NCI-H1092 treated with DMSO at 0.1 percent for 48 hours (cell line): Measurements from ENCODE around the gene DLGAP3.
"Not testable (repeated sequence)": the region's sequence is repeated elsewhere in the genome, so short reads cannot be mapped to it uniquely, and the experiment has no call there.

Experiments used
- DNase-seq: peaks from one replicate; lab custom pipeline; 2025; lab: John Stamatoyannopoulos, UW

Gene DLGAP3, protein sequence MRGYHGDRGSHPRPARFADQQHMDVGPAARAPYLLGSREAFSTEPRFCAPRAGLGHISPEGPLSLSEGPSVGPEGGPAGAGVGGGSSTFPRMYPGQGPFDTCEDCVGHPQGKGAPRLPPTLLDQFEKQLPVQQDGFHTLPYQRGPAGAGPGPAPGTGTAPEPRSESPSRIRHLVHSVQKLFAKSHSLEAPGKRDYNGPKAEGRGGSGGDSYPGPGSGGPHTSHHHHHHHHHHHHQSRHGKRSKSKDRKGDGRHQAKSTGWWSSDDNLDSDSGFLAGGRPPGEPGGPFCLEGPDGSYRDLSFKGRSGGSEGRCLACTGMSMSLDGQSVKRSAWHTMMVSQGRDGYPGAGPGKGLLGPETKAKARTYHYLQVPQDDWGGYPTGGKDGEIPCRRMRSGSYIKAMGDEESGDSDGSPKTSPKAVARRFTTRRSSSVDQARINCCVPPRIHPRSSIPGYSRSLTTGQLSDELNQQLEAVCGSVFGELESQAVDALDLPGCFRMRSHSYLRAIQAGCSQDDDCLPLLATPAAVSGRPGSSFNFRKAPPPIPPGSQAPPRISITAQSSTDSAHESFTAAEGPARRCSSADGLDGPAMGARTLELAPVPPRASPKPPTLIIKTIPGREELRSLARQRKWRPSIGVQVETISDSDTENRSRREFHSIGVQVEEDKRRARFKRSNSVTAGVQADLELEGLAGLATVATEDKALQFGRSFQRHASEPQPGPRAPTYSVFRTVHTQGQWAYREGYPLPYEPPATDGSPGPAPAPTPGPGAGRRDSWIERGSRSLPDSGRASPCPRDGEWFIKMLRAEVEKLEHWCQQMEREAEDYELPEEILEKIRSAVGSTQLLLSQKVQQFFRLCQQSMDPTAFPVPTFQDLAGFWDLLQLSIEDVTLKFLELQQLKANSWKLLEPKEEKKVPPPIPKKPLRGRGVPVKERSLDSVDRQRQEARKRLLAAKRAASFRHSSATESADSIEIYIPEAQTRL

GRCh38 chr1:34929497-34929852, at the start of gene DLGAP3:
TSS of gene DLGAP3 (minus strand) at chr1:34929650. CDS start at chr1:34905383, 24,267 bp downstream.
- peak; percentile 55 for DNase-seq

GRCh38 chr1:34978921-34979320, 49.5 kb upstream of the DLGAP3 start:
- DNase-seq = no peak

GRCh38 chr1:34977858-34978257, 48.4 kb upstream of the DLGAP3 start:
- no peak for DNase-seq

DNA sequence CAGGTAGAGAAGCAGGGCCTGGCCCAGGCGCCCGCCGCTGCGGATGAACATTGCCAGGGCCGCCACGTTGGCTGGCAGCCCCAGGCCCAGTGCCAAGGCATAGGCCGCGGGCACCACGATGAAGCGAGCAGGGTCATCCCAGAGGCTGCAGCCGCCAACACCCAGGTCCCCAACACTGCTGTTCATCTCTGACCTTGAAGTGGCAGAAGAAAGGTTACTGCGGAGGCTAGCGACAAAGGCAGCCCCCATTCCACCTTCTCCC, 47.7 kb upstream of the DLGAP3 start:
- DNase-seq = no peak

DNA sequence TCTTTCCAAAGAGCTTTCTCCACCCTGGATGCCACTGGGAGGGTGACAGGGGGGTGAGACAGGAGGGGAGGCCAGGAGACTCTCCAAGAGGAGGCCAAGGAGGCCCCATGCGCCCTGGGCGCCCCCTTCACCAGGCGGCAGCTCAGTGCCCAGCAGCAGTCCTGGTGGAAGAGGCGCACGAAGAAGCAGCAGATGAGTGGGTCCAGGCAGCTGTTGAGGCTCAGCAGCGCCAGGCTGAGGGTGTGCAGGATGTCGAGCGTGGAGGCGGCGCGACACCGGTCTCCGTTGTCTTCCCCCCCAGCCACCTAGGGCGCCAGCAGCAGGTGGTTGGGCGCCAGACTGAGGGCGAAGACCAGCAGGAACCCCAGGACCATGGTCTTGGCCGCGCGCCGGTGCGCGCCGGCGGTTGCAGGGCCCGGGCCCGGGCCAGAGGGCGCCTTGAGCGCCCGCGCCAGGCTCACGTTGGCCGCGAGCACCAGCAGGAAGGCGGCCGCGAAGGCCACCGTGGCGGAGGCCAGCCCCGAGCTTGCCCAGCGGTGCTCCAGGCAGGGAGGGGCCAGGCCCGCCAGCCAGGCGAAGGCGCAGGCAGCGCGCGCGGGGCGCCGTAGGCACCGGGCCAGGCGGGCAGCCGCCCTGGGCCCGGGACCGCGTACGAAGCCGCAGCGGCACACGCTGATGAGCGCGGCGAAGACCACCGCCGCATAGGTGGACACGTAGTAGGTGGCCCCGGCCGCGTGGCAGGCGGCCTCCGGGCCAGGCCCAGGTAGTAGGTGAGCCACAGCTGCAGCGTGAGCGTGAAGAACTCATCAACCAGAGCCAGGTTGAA, 47.1 kb upstream of the DLGAP3 start:
- DNase-seq = no peak

- DNase-seq = no peak
These were observed 46.3 kb upstream of the DLGAP3 start for GRCh38 chr1:34975771-34976170.

DNA sequence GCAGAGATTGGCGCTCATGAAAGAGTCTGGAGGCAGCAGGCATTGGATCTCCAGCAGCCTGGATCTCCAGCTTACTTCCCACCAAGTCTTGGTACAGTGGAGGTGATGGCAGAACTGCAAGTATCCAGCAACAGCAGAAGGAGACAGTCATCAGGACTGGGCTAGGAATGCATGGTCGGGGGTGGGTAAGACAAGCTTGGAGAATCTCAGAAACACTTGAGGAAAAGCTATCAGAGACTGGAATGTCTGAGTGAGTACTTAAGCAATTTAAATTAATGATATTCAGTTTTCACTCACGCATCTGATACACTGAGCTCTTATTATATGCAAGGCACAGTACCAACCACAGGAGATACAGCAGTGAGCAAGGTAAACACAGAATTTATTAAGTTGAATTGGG, 45.9 kb upstream of the DLGAP3 start:
- no peak for DNase-seq

DNA sequence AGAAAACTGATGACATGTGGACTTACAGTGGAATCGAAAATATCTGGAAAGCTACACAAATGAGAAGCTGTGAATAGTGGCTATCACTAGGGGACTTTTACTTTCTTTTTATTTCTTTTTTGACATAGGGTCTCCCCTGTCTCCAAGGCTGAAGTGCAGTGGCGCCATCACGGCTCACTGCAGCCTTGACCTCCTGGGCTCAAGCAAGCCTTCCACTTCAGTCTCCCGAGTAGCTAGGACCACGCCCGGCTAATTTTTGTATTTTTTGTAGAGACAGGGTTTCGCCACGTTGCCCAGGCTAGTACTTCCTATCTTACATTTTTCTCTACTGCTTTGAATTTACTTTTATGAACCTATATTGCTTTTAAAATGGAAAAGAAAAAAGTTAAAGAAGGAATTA, 45.2 kb upstream of the DLGAP3 start:
- DNase-seq = no peak

DNA sequence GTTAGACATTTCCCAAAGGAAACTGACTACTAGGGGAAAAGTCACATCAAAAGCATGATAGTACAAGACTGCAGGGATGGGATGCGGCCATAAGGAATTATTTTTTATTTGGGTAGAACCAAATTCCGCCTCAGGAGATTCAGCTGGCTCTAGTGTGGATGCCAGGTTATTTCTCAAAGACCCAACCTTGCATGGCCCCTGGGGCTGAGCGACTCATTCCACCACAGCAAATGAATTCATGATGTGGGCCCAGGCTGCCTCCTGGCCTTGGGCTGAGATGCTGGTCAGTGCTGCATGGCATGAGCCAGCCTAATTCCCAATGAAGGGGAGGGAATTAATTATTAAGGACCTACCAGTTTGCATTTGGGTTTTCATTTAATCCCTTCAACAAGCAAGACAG, 43.9 kb upstream of the DLGAP3 start:
- DNase-seq = no peak

GRCh38 chr1:34970829-34971228, 41.4 kb upstream of the DLGAP3 start:
- DNase-seq = no peak

GRCh38 chr1:34970220-34970735, 40.8 kb upstream of the DLGAP3 start:
- no peak for DNase-seq

- DNase-seq = not testable (repeated sequence)
These were observed 38.8 kb upstream of the DLGAP3 start for GRCh38 chr1:34968297-34968696.

DNA sequence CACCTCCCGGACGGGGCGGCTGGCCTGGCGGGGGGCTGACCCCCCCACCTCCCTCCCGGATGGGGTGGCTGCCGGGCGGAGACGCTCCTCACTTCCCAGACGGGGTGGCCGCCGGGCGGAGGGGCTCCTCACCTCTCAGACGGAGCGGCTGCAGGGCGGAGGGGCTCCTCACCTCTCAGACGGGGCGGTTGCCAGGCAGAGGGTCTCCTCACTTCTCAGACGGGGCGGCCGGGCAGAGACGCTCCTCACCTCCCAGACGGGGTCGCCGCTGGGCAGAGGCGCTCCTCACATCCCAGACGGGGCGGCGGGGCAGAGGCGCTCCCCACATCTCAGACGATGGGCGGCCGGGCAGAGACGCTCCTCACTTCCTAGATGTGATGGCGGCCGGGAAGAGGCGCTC, 38.2 kb upstream of the DLGAP3 start:
- DNase-seq = not testable (repeated sequence)

DNA sequence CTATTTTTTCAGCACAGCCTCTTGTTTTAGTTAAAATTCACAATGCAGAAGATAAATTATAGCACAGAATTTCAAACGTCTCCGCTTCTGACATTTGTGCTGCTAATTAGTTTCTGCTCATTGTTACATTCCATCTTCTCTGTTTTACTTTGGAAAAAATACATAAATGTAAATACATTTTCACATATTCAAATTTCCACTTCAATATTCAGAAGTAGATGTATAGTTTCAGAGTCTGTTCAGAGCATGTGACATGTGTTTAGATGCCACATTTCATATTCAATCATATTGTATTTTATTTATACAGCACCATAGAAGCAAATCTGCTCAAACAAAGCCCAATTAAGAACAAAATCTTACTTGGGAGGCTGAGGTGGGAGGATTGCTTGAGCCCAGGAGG, 36.1 kb upstream of the DLGAP3 start:
- no peak for DNase-seq

GRCh38 chr1:34950428-34950827, 21.0 kb upstream of the DLGAP3 start:
- DNase-seq = no peak

DNA sequence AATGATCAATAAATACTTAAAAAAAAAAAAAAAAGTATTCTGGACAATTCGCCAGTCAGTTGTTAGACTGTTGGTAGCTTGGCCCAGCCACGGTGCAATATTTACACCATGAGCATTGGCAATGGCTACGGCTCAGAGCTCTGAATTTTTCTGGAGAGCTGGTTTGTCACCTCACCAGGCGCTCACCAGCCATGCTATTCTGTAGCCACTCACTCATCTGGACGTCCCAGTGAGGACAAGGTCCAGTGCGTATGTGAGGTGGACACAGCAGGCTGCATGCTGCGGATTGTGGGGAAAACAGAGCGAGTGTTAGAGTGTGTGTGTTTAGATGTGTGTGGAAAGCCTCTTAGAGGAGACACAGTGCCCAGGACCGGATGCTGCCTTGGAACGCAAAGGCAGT, 19.3 kb upstream of the DLGAP3 start:
- DNase-seq = not testable (repeated sequence)

DNA sequence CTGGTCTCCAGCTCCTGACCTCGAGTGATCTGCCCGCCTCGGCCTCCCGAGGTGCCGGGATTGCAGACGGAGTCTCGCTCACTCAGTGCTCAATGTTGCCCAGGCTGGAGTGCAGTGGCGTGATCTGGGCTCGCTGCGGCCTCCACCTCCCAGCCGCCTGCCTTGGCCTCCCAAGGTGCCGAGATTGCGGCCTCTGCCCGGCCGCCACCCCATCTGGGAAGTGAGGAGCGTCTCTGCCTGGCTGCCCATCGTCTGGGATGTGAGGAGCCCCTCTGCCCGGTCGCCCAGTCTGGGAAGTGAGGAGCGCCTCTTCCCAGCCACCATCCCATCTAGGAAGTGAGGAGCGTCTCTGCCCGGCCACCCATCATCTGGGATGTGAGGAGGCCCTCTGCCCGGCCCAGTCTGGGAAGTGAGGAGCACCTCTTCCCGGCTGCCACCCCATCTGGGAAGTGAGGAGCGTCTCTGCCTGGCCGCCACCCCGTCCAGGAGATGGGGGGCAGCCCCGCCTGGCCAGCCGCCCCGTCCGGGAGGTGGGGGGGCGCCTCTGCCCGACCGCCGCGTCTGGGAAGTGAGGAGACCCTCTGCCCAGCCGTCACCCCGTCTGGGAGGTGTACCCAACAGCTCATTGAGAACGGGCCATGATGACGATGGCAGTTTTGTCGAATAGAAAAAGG, 18.3 kb upstream of the DLGAP3 start:
- not testable (repeated sequence) for DNase-seq

DNA sequence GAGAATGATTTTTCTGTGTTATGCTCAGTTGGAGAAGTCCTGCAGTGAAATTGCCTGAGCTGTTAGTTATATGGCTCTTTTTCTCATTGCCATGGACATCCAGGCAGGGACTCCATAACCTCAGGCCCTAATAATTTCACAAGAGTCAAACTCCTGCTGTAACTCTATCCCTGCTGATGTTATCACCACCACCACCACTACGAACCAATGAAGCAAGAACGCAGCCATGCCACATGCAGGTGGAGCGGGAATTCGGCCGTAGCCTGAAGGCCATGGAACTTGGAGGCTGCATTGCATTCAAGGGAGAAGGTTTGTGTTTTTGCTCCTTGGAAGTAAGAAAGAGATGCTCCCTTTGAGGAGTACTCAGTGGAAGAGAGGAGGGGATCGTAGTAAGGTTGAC, 16.8 kb upstream of the DLGAP3 start:
- no peak for DNase-seq

- DNase-seq = not testable (repeated sequence)
These were observed 12.3 kb upstream of the DLGAP3 start for GRCh38 chr1:34941798-34942197.

DNA sequence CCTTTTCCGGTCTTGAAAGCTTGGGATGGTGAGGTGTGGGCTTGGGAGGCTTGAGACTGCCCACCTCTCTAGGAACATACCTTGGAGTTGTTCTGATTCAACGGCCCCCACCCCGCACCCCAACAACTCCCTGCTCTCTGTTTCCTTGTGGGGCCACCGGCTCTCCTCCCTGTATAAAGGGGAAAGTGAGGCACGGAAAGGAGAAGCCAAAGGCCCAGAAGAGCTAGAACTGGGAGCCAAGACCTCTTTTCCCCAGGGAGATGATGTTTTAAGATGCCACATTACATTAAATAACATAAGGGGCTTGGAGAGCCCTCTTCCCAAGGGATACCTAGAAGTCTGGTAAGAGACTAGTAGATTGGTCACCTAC, 1.2 kb upstream of the DLGAP3 start:
- DNase-seq = no peak

DNA sequence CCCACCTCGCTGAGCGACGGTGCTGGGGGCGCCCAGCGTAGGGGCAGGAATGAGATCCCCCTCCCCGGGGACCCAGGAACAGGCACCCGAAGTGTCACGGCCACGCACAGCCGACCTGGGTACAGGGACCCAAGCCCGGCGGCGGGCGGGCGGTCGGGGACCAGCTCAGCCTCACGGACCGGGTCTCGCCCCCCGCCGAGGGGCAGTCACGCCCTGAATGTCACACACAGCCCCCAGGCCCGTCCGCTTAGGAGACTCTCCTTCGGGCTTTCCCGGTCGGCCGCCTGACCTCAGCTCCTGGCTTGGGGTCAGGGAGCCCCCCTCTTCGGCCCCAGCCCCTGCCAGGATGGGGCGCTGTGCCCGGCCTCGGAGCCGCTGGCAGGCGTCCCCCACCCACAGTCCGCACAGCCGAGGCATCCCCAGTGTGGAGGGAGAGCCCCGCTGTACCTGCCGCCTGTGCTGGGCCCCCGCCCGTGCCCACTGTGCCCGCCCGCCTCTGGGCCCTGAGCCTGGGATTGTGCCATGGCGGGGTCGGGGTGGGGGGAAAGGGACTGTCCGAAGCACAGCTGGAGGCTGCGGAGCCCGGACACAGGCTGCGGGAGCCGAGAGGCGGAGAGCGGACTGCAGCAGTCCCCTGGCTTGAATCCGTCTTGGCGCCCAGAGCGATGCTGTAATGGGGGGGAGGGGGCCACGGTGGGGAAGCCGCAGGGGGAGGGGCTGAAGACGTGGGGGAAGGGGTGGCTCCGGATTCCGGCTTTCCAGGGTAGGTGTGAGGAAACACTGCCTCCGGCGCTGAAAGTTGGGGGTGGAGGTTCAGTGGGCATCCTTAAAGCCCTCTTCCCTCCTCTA, 627 bp upstream of the DLGAP3 start:
- peak; percentile 21 for DNase-seq
